CD4-positive, alpha-beta T cell treated with Interferon alpha-2 for 1 hour (primary cell): ENCODE measurements around the gene STYXL1.

Source experiments
- DNase-seq, 2 donors: peaks; one replicate each; pipeline ENCODE4 v3.0.0-alpha.2; 2020 to 2022

STYXL1 gene

DNA sequence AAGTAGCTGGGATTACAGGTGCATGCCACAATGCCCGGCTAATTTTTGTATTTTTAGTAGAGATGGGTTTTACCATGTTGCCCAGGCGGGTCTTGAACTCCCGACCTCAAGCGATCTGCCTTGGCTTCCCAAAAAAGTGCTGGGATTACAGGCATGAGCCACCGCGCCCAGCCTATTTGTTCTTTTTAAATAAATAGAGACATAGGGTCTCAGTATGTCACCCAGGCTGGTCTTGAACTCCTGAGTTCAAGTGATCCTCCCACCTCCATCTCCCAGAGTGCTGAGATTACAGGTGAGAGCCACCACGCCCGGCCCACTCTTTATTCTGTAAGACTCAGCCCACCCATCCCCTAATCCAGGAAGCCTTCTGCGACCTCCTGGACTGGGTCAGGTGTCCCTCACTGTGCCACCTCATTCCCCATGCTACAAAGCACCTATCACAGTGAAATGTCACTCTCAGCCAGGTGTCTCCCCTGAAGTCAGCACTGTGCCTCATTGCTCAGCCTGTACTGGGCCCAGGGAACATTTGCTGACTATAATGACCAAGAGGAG lies 56.2 kb downstream of the STYXL1 start:
- DNase-seq = no peak

- no peak for DNase-seq
Observed at GRCh38 chr7:75989500-75990388, 58.1 kb downstream of the STYXL1 start.

DNA sequence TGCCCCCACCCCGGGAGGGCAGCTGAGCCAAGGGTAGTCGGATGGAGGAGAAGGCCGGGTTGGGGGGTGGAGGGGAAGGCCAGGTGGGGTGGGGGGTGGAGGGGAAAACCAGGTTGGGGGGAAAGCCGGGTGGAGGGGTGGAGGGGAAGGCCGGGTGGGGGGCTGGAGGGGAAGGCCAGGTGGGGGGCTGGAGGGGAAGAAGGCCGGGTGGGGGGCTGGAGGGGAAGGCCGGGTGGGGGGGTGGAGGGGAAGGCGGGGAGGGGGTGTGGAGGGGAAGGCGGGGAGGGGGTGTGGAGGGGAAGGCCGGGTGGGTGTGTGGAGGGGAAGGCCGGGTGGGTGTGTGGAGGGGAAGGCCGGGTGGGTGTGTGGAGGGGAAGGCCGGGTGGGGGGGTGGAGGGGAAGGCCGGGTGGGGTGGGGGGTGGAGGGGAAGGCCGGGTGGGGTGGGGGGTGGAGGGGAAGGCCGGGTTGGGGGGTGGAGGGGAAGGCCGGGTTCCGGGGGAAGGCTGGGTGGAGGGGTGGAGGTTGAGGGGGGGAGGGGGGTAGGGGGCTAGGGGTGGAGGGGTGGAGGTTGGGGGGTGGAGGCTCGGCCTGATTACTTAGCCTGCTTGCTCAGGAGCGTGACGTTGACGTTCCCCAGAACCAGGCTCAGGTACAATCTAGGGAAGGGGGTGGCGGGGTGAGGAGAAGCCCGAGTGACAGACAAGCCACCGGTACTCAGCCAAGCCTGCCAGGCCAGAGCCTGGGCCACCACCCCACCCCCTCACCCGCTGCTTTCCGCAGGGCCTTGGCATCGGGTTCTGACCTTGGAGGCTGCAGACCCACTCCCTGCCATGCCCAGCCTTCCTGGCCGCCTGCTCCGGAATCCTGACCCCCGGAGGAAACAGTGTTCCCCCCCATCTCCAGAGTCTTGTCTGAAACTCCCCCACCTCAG lies 59.0 kb downstream of the STYXL1 start:
- no peak for DNase-seq

DNA sequence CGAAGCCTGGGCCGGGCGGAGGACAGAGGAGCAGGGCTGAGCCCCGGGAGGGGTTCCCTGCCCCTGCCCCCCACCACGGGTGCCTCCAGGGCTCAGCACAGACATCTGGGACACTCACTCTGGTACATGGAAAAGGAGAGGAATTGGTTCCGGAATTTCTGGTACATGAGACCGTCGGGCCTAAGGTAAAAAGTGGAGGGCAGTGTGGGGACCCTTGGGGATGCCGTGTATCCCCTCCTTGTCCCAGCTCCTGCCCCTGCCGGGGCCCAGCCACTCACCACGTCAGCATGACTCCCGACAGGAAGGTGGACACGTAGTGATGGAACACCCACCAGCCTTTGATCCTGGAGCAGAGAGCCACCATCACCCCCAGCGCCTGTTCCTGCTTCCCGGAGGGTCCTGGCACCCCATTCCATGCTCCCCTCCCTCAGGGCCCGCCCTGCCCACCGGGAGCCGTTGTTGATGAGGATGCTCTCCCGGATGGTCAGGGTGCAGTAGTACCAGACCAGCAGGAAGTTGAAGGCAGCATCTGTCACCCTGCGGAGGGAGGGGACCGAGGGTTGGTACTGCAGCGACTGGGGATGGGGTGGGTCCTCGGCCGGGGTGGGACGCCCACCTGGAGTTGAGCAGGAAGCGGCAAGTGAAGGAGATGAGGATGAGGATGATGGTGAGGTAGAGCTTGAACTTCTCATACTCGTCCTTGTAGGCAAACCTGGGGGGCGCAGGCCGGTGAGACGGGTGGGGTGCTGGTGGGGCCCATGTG lies 59.8 kb downstream of the STYXL1 start:
- no peak for DNase-seq

DNA sequence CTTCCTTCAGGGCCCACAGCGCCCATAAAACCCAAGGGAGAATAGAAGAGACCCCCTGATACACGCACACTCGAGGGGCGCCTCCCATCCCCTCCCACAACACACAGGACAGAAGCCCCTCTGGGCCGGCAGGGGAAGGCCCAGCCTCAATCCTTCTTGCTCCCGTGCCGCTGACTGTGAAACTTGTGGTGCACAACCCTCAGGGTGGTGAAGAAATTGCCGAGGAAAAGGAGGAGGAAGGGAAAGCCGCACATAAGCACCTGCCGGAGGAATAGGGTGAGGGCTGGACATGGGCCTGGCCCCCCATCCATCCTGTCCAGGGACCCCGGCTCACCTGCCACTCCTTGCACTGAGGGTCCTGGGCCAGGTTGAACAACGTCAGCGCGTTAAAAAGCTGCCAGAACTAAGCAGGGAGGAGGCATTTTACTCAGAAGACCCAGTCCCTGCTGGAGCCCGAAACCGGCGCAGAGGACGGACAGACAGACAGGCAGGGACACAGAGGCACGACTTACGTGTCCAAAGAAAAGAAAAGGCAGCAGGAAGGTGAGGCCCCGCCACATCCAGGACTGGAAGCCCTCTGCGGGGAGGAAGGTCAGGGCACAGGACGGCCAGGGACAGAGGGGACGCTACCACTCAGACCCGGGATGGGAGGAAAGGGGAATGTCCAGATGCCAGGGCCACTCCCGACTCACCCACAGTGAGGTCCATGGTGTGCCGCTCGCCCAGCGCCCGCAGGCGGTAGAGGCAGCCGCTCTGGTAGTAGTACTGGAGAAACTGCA lies 60.6 kb downstream of the STYXL1 start:
- DNase-seq = no peak

DNA sequence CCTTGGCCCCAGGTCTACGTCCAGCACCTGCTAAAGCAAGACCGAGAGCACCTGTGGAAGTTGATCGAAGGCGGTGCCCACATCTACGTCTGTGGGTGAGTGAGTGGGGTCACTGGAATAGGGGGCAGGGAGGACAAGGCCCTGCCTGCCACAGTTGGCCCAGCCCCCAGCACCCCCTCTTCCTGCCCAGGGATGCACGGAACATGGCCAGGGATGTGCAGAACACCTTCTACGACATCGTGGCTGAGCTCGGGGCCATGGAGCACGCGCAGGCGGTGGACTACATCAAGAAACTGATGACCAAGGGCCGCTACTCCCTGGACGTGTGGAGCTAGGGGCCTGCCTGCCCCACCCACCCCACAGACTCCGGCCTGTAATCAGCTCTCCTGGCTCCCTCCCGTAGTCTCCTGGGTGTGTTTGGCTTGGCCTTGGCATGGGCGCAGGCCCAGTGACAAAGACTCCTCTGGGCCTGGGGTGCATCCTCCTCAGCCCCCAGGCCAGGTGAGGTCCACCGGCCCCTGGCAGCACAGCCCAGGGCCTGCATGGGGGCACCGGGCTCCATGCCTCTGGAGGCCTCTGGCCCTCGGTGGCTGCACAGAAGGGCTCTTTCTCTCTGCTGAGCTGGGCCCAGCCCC lies 61.5 kb downstream of the STYXL1 start:
- DNase-seq = no peak

DNA sequence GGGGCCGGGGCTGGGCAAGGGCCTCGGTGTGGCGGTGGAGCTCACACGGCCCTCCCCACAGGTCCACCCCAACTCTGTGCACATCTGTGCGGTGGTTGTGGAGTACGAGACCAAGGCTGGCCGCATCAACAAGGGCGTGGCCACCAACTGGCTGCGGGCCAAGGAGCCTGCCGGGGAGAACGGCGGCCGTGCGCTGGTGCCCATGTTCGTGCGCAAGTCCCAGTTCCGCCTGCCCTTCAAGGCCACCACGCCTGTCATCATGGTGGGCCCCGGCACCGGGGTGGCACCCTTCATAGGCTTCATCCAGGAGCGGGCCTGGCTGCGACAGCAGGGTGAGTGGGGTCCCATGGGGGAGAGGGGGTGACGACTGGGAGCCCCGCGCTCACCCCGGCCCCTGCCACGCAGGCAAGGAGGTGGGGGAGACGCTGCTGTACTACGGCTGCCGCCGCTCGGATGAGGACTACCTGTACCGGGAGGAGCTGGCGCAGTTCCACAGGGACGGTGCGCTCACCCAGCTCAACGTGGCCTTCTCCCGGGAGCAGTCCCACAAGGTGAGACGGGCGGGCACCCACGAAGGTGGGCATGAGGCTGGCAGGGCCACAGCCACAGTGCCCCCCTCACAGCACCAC lies 62.2 kb downstream of the STYXL1 start:
- no peak for DNase-seq

GRCh38 chr7:75985009-75985517 lies 62.7 kb downstream of the STYXL1 start:
- DNase-seq = no peak

- DNase-seq = no peak
Observed at GRCh38 chr7:75984130-75985008, 63.4 kb downstream of the STYXL1 start.

- DNase-seq = no peak
Observed at GRCh38 chr7:75983471-75984129, 64.2 kb downstream of the STYXL1 start.

DNA sequence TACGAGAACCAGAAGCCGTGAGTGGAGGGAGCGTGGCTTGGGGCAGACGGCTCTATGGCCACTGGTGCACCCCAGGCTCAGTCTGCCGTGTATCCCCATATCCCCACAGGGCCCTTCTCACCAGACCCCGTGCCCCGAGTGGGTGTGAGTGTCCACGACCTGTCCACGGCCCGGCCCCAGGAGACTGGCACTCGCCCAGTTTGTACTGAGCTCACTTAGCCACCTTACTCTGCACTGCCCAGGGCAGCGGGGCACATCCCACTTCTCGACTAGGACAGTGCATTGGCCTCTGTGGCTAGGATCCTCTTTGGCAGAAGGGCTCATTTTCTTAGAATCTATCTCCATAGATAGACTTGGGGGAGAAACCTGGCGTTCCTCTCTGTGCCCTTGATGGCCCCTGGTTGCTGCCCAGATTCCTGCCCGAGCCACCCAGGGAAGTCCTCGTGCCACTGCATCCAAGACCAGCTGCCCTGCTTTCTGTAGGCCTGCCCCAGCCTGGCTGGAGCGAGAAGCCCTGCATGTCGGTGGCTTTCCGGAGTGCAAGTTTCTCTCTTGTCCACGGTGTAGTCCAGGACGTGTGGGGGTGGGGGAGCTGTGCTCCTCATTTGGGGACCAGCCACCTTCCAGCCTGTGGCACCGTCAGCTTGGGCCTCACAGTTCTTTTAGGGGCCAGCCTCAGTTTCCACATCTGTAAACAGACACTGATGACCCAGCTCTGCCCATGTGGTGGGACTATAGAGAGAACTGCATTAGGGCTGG lies 65.3 kb downstream of the STYXL1 start:
- DNase-seq = no peak

- no peak for DNase-seq
Observed at GRCh38 chr7:75981453-75982305, 66.1 kb downstream of the STYXL1 start.

DNA sequence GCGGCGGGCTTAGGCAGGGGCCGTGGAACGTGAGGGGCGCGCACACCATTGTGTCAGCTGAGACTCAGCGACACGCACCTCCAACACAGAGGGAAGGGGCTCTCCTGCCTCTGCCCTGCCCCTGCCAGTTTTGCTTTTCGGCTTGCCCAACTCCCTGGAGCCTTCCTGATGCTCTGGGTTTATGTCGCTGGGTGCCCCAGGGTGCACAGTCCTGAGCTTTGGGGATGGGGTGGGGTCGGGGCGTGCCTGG lies 66.7 kb downstream of the STYXL1 start:
- no peak for DNase-seq

- no peak for DNase-seq
Observed at GRCh38 chr7:75980430-75981202, 67.2 kb downstream of the STYXL1 start.

DNA sequence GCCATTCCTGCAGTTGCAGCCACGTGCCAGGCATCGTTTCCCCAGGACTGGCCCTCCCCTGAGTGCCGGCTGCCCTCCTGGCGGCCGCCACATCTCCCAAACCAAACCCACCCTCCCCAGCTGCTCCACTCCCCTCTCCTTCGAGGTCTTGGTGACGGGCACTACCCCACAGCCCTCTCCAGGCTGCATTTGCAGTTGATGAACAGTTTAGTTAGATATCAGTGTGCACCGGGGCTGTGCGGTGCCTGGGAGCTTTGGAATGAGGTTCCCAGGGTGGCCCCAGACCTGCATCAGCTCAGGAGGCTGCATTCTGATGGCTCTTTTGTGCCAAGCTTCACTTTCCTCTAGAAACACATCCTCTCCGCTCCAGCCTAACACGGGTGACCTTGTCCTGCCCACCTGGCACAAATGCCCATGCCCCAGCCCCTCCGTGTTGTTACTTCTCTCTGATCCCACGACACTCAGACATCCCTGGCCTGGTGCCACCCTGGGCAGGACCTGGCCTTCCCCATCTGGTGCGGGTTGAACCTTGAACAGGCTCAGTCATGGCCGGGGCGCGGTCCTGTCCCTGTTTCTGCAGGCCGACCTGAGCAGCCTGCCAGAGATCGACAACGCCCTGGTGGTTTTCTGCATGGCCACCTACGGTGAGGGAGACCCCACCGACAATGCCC lies 67.9 kb downstream of the STYXL1 start:
- no peak for DNase-seq

GRCh38 chr7:75977743-75978142 lies 70.1 kb downstream of the STYXL1 start:
- no peak for DNase-seq
